GM12878 (cell line): Measurements from ENCODE around the gene ARHGEF7. TPM values are rescaled to one million over a fixed set of nuclear protein-coding genes. Genes with fewer than 3 reads are reported as not detected.

Source experiments
- ATAC-seq: fragments of 200-7000 bp; cut with Tn5 transposase; 3 replicates; pipeline ENCODE4 v1.9.1; 2020; ENCODE audit warnings: mild to moderate bottlenecking, moderate library complexity
- BruUV-seq: library from RNA; stranded (reverse); fragments of 400-500 nt; replicated peaks from 2 replicates; lab custom pipeline; 2021; lab: Mats Ljungman, UMichigan
- CTCF ChIA-PET: fragments of 300-600 bp; sonication (Branson Sonifier 250); formaldehyde crosslinking; extraction: SDS; loops from one replicate; lab custom pipeline; 2021; ENCODE audit warnings: inconsistent platforms; lab: Yijun Ruan, JAX
- POLR2A ChIA-PET: fragments of 350-600 bp; formaldehyde crosslinking; extraction: SDS; loops from one replicate; lab custom pipeline; 2021; ENCODE audit warnings: inconsistent platforms; lab: Charles Lee
- RAD21 ChIA-PET: fragments of 300-600 bp; sonication (Branson Sonifier 250); formaldehyde crosslinking; loops from one replicate; lab custom pipeline; 2023; ENCODE audit warnings: antibody characterized with exemption; ENCODE audit not compliant: unreplicated experiment; lab: Charles Lee
- SMC1A ChIA-PET: fragments of 300-600 bp; sonication (Branson Sonifier 250); formaldehyde crosslinking; loops from one replicate; lab custom pipeline; 2023; ENCODE audit not compliant: unreplicated experiment, uncharacterized antibody; lab: Charles Lee
- DNase-seq: peaks from one replicate; pipeline ENCODE4 v3.0.0-alpha.2; 2011; ENCODE audit warnings: low read depth, low spot score
- FAIRE-seq: peaks from 3 replicates; lab custom pipeline; 2011; peaks lifted over from hg19 to GRCh38; lab: Jason Lieb, UNC
- H2AFZ ChIP-seq: 2 replicates; pipeline ENCODE4 v1.6.0; 2011; ENCODE audit warnings: low read depth, low read length, control low read depth; ENCODE audit not compliant: control insufficient read depth
- H3K27ac ChIP-seq: 2 replicates; pipeline ENCODE4 v1.5.1; 2011; ENCODE audit warnings: control low read depth; ENCODE audit not compliant: control insufficient read depth, insufficient read depth
- H3K27me3 ChIP-seq, 2 experiments: replicated peaks in 1 of 2; 2 replicates each; pipeline versions ENCODE4 v1.6.0 to v1.6.1; 2011; ENCODE audit warnings: low read length in 1 of 2; ENCODE audit not compliant: control insufficient read depth in 2 of 2, insufficient read depth in 2 of 2
- H3K36me3 ChIP-seq, 2 experiments: 2 replicates each; pipeline ENCODE4 v1.5.1; 2011; ENCODE audit warnings: low read length in 1 of 2; ENCODE audit not compliant: control insufficient read depth in 2 of 2, insufficient read depth in 2 of 2
- H3K4me1 ChIP-seq: 2 replicates; pipeline ENCODE4 v1.6.1; 2011; ENCODE audit warnings: mild to moderate bottlenecking, low read length, moderate library complexity, mixed read lengths; ENCODE audit not compliant: control insufficient read depth, insufficient read depth
- H3K4me2 ChIP-seq: 2 replicates; pipeline ENCODE4 v1.6.0; 2011; ENCODE audit warnings: control low read depth; ENCODE audit not compliant: control insufficient read depth, insufficient read depth
- H3K4me3 ChIP-seq: fragments of 200-600 bp; sonication (generic); 2 replicates; pipeline ENCODE4 v1.5.1; 2016
- H3K79me2 ChIP-seq: 2 replicates; pipeline ENCODE4 v1.6.0; 2011; ENCODE audit warnings: low read length; ENCODE audit not compliant: control insufficient read depth, insufficient read depth
- H3K9ac ChIP-seq: 2 replicates; pipeline ENCODE4 v1.8.0; 2011; ENCODE audit warnings: low read length, control low read depth, mixed read lengths; ENCODE audit not compliant: control insufficient read depth, insufficient read depth
- H3K9me3 ChIP-seq: replicated peaks from 3 replicates; pipeline ENCODE4 v1.5.1; 2011; ENCODE audit warnings: mild to moderate bottlenecking, low read length; ENCODE audit not compliant: control insufficient read depth, insufficient read depth
- H4K20me1 ChIP-seq: 2 replicates; pipeline ENCODE4 v1.6.0; 2011; ENCODE audit not compliant: control insufficient read depth, insufficient read depth
- BRCA1 ChIP-seq: IDR thresholded peaks from 2 replicates; pipeline ENCODE4 v1.6.1; 2011; ENCODE audit warnings: low read depth, low read length, improper control_type of control experiment
- CREM ChIP-seq: IDR thresholded peaks from 2 replicates; pipeline ENCODE4 v1.6.1; 2014; ENCODE audit warnings: antibody characterized with exemption, low read depth
- E4F1 ChIP-seq: fragments of 450-650 bp; IDR thresholded peaks from 2 replicates; pipeline ENCODE4 v1.6.1; 2018; ENCODE audit warnings: borderline replicate concordance, mild to moderate bottlenecking; ENCODE audit not compliant: partially characterized antibody
- HCFC1 ChIP-seq: fragments of 150-350 bp; IDR thresholded peaks from 2 replicates; pipeline ENCODE4 v1.6.1; 2014; ENCODE audit warnings: low read length
- KDM1A ChIP-seq: fragments of 200-600 bp; sonication (generic); IDR thresholded peaks from 2 replicates; pipeline ENCODE4 v1.6.1; 2016; ENCODE audit warnings: borderline replicate concordance
- MEF2B ChIP-seq: fragments of 450-650 bp; IDR thresholded peaks from 2 replicates; pipeline ENCODE4 v1.6.1; 2018; ENCODE audit warnings: mild to moderate bottlenecking, moderate library complexity; ENCODE audit not compliant: partially characterized antibody, poor library complexity, severe bottlenecking
- MTA2 ChIP-seq: fragments of 450-650 bp; IDR thresholded peaks from 2 replicates; pipeline ENCODE4 v1.6.1; 2016; ENCODE audit warnings: low read depth, mild to moderate bottlenecking, moderate library complexity
- TCF12 ChIP-seq: IDR thresholded peaks from 2 replicates; pipeline ENCODE4 v1.6.1; 2011; ENCODE audit warnings: low read depth, mild to moderate bottlenecking, low read length
- ZBTB4 ChIP-seq: fragments of 450-650 bp; formaldehyde crosslinking; IDR thresholded peaks from 2 replicates; pipeline ENCODE4 v1.4.0; 2022; ENCODE audit warnings: mild to moderate bottlenecking, moderate library complexity
- ZNF384 ChIP-seq: IDR thresholded peaks from 2 replicates; pipeline ENCODE4 v1.6.1; 2012; ENCODE audit warnings: low read depth, mild to moderate bottlenecking, low read length, improper control_type of control experiment, borderline replicate concordance
- ZNF622 ChIP-seq: fragments of 450-650 bp; IDR thresholded peaks from 2 replicates; pipeline ENCODE4 v1.6.1; 2017; ENCODE audit warnings: mild to moderate bottlenecking, inconsistent platforms
- WGBS: methylation state at CpG from one replicate; pipeline ENCODE4 v1.1.6; 2016; ENCODE audit warnings: low lambda C conversion rate; ENCODE audit not compliant: insufficient replicate concordance, insufficient coverage; ENCODE audit errors: missing lambda C conversion rate; 5-methylcytosine and 5-hydroxymethylcytosine counted together
- in situ Hi-C: fragments of 300-500 bp; cut with MboI; formaldehyde crosslinking; loops from 9 replicates; pipeline ENCODE4 v1.14.3; 2018; ENCODE audit warnings: mixed read lengths
- intact Hi-C: fragments of 100-400 bp; cut with micrococcal nuclease; formaldehyde crosslinking; loops from one replicate; pipeline ENCODE4 v1.14.2; 2022; ENCODE audit not compliant: unreplicated experiment
- polyA plus RNA-seq, 11 experiments: library from polyadenylated mRNA; depleted of rRNA in 4 of 11; unstranded in 6 of 11; stranded (reverse) in 5 of 11; fragments of >200 nt; fragmentation: Nextera tagmentation in 4 of 11; fragmentation: Illumina TruSeq in 1 of 11; extraction: Ambion mirVana in 4 of 11; extraction: Trizol in 1 of 11; gene quantifications; 1 replicate in 1 of 11; 2 replicates in 10 of 11; pipeline versions ENCODE4 v1.2.1 to v1.2.3, GENCODE V29; 2011 to 2016; ENCODE audit warnings: inconsistent platforms in 2 of 11, missing spikeins in 2 of 11, low read depth in 1 of 11
- total RNA-seq, 4 experiments: library from RNA; depleted of rRNA in 3 of 4; stranded (reverse); fragments of >200 nt in 3 of 4; fragmentation: Illumina TruSeq in 1 of 4; extraction: Trizol in 1 of 4; gene quantifications; 2 replicates each; pipeline versions ENCODE4 v1.2.1 to v1.2.3, GENCODE V29; 2013 to 2021
- TF ChIP-seq, protein P1 (sequence below): fragments of 450-650 bp; IDR thresholded peaks from 2 replicates; pipeline ENCODE4 v1.6.1; 2017; ENCODE audit warnings: mild to moderate bottlenecking, moderate library complexity
- TF ChIP-seq, protein P2 (sequence below): fragments of 150-350 bp; IDR thresholded peaks from 2 replicates; pipeline ENCODE4 v1.6.1; 2014; ENCODE audit warnings: mild to moderate bottlenecking, low read depth, low read length

The ARHGEF7 gene
- total and polyA plus RNA-seq, 10 of the 15 experiments (the other 5 are each of a cell fraction or from before 2014, with no cell fraction given): 4.7 to 65.5 (median 36.6) TPM

DNA sequence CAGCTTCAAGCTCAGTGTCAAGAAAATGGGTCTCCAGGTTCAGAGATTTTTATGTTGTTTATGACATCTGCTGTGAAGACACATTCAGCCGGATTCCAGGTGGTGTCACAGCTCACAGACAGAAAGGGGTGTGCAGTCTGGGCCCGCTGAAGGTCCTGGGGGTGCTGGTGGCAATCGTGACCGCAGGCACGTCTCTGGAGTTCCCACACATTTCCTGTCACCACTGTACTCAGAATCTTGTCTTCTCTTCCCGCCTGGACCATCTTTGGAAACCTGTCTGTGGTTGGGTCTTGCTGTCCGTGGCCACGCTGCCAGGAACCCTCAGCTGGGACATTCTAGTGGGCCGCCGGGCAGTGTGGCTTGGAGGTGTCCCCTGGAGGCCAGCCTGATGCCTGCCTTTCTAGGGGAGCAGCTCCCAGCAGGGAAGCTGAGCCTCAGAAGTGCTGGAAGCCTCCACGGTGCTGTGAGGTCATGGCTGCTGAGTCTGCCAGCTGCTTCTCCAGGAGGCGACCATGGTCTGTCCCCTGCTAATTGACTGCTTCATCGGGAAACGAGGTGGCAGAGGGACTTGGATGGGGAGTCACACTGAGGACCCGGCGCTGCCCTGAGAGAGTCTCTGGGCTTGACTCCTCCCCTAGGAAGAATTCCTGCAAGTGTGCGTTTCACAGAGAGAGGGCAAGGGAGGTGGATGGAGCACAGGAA, 209.0 kb downstream of the ARHGEF7 start:
- Histone ChIP-seq H3K4me1 (no peaks in the 10 kb centered on the region; the same call in 1 of the 2 replicates), H3K27me3 (no peaks in the 10 kb centered on the region), H2AFZ (no peak overlapping the region), H3K9ac (no peak overlapping the region), H3K9me3 (no peaks in the 10 kb centered on the region), H3K27ac (no peak overlapping the region), H3K4me3 (no peak overlapping the region), H3K36me3 (no peaks in the 10 kb centered on the region), H4K20me1 (no peaks in the 10 kb centered on the region), H3K79me2 (no peaks in the 10 kb centered on the region), H3K4me2 (no peak overlapping the region)
- ChIA-PET SMC1A (no interaction called here), POLR2A (no interaction called here), RAD21 (no interaction called here), CTCF (no interaction called here)
- in situ Hi-C loops (no loop called here), intact Hi-C loops (no loop called here)
- ATAC-seq (no peak), FAIRE-seq (no peak), DNase-seq (no peak)
- no TSS peak for BruUV-seq
- WGBS: 44% methylated on average over 17 of the region's 17 CpGs
- TF ChIP-seq MTA2: no peak
- no peak for TF ChIP-seq CREM
- no peak for TF ChIP-seq KDM1A
- no peak for TF ChIP-seq MEF2B
- no peak for TF ChIP-seq BRCA1
- no peak for TF ChIP-seq ZNF622
- no peak for TF ChIP-seq TCF12
- TF ChIP-seq HCFC1: no peak
- TF ChIP-seq ZBTB4 (CRISPR knock-in tag): no peak
- TF ChIP-seq, protein P1, sequence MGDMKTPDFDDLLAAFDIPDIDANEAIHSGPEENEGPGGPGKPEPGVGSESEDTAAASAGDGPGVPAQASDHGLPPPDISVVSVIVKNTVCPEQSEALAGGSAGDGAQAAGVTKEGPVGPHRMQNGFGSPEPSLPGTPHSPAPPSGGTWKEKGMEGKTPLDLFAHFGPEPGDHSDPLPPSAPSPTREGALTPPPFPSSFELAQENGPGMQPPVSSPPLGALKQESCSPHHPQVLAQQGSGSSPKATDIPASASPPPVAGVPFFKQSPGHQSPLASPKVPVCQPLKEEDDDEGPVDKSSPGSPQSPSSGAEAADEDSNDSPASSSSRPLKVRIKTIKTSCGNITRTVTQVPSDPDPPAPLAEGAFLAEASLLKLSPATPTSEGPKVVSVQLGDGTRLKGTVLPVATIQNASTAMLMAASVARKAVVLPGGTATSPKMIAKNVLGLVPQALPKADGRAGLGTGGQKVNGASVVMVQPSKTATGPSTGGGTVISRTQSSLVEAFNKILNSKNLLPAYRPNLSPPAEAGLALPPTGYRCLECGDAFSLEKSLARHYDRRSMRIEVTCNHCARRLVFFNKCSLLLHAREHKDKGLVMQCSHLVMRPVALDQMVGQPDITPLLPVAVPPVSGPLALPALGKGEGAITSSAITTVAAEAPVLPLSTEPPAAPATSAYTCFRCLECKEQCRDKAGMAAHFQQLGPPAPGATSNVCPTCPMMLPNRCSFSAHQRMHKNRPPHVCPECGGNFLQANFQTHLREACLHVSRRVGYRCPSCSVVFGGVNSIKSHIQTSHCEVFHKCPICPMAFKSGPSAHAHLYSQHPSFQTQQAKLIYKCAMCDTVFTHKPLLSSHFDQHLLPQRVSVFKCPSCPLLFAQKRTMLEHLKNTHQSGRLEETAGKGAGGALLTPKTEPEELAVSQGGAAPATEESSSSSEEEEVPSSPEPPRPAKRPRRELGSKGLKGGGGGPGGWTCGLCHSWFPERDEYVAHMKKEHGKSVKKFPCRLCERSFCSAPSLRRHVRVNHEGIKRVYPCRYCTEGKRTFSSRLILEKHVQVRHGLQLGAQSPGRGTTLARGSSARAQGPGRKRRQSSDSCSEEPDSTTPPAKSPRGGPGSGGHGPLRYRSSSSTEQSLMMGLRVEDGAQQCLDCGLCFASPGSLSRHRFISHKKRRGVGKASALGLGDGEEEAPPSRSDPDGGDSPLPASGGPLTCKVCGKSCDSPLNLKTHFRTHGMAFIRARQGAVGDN: no peak
- no peak for TF ChIP-seq E4F1
- TF ChIP-seq ZNF384: no peak
- TF ChIP-seq, protein P2, sequence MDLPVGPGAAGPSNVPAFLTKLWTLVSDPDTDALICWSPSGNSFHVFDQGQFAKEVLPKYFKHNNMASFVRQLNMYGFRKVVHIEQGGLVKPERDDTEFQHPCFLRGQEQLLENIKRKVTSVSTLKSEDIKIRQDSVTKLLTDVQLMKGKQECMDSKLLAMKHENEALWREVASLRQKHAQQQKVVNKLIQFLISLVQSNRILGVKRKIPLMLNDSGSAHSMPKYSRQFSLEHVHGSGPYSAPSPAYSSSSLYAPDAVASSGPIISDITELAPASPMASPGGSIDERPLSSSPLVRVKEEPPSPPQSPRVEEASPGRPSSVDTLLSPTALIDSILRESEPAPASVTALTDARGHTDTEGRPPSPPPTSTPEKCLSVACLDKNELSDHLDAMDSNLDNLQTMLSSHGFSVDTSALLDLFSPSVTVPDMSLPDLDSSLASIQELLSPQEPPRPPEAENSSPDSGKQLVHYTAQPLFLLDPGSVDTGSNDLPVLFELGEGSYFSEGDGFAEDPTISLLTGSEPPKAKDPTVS: no peak
